ENCODE measurements around the gene KCNH4. TPM values are rescaled to one million over a fixed set of nuclear protein-coding genes. Genes with fewer than 3 reads are reported as not detected.

The KCNH4 gene
- polyA plus RNA-seq, 1 donor from 2014 or later = 0.56 TPM

DNA sequence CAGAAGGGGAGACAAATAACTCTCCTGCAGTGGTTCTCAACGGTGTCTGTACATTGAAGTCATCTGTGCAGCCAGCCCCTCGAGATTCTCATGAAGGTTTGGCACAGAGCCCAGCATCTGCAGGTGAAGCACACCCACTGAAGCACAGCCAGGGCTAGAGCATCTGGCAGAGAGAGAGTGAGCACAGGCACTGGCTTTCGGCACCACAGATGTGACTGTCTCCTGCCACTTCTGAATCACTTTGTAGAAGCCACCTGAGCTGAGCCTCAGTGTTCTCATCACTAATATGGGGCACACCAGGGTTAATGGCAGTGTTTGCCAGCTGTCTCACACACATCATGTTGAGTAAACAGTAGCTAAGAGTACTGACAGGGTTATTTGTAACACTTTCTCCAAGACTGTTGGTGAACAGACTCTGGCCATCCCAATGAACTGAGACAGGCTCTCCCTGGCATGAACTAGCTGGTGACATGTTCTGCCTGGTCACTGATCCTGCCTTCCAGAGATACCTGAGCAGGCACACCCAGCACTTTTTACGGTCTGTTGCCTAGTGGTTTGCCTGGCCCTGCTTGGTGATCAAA lies 47.4 kb downstream of the KCNH4 start:
- Histone ChIP-seq H4K20me1 (ENCODE audit: insufficient read depth) (no peaks in the 10 kb centered on the region), H3K4me2 (ENCODE audit: low read length) (no peak overlapping the region), H3K79me2 (replicated peaks; ENCODE audit: insufficient read depth, low read length) (no peaks in the 10 kb centered on the region)

DNA sequence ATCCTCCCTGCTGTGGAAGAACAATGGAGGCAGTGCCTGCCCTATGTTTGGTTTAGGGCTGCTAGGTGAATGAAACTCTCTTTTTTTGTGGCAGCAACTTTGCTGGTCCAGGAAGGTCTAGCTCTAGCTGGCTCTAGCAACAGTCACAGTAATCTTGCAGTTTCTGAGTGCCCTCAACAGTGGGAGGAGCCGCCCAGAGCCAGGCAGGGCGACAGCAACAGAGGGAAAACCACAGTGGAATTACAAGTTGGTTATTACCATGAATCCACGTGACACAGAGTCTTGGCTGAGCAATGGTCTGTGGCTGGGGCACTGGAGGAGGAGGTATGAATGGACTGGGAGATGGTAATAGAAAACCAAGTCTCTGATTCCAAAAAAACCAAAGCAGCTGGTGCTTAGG lies 48.0 kb downstream of the KCNH4 start:
- Histone ChIP-seq H3K36me3 (ENCODE audit: insufficient read depth, low read length) (no peaks in the 10 kb centered on the region), H3K9ac (ENCODE audit: low read length) (no peak overlapping the region), H3K27ac (ENCODE audit: low read length) (no peak overlapping the region), H3K27me3 (ENCODE audit: insufficient read depth, low read depth, low read length) (no peaks in the 10 kb centered on the region), H2AFZ (ENCODE audit: low read depth, low read length) (no peak overlapping the region), H3K4me2 (ENCODE audit: low read length) (no peak overlapping the region), H3K79me2 (replicated peaks; ENCODE audit: insufficient read depth, low read length) (no peaks in the 10 kb centered on the region), H4K20me1 (ENCODE audit: insufficient read depth) (no peaks in the 10 kb centered on the region), H3K9me3 (ENCODE audit: low read length) (no peaks in the 10 kb centered on the region), H3F3A (ENCODE audit: insufficient read depth, low read length, poor library complexity, severe bottlenecking) (no peaks in the 10 kb centered on the region), H3K9me2 (ENCODE audit: insufficient read depth, low read length) (no peaks in the 10 kb centered on the region), H3K4me3 (ENCODE audit: low read length) (no peak overlapping the region)
- TF ChIP-seq POLR2AphosphoS5 (IDR thresholded peaks at IDR 0.05) = no peak
- TF ChIP-seq TAF1 (IDR thresholded peaks at IDR 0.05; ENCODE audit: low read depth) = no peak
- TF ChIP-seq EZH2 (IDR thresholded peaks at IDR 0.05; ENCODE audit: borderline replicate concordance, insufficient read depth, low read length, poor library complexity, severe bottlenecking) = no peak
- TF ChIP-seq EP300 (conservative IDR thresholded peaks at IDR 0.05; ENCODE audit: poor library complexity, severe bottlenecking) = no peak
- no peak for TF ChIP-seq SMC3 (conservative IDR thresholded peaks at IDR 0.05; ENCODE audit: poor library complexity)
- TF ChIP-seq MXI1 (conservative IDR thresholded peaks at IDR 0.05; ENCODE audit: poor library complexity, severe bottlenecking) = no peak

More for the DNA sequence above, 47.4 kb downstream of the KCNH4 start:
- Histone ChIP-seq H3K9me3 (ENCODE audit: low read length) (no peaks in the 10 kb centered on the region), H3K27me3 (ENCODE audit: insufficient read depth, low read depth, low read length) (no peaks in the 10 kb centered on the region), H3K9ac (ENCODE audit: low read length) (no peak overlapping the region), H3K9me2 (ENCODE audit: insufficient read depth, low read length) (no peaks in the 10 kb centered on the region), H3F3A (ENCODE audit: insufficient read depth, low read length, poor library complexity, severe bottlenecking) (no peaks in the 10 kb centered on the region), H3K27ac (ENCODE audit: low read length) (no peak overlapping the region), H3K4me3 (ENCODE audit: low read length) (no peak overlapping the region), H3K36me3 (ENCODE audit: insufficient read depth, low read length) (no peaks in the 10 kb centered on the region), H2AFZ (ENCODE audit: low read depth, low read length) (no peak overlapping the region)
- TF ChIP-seq, protein P1, sequence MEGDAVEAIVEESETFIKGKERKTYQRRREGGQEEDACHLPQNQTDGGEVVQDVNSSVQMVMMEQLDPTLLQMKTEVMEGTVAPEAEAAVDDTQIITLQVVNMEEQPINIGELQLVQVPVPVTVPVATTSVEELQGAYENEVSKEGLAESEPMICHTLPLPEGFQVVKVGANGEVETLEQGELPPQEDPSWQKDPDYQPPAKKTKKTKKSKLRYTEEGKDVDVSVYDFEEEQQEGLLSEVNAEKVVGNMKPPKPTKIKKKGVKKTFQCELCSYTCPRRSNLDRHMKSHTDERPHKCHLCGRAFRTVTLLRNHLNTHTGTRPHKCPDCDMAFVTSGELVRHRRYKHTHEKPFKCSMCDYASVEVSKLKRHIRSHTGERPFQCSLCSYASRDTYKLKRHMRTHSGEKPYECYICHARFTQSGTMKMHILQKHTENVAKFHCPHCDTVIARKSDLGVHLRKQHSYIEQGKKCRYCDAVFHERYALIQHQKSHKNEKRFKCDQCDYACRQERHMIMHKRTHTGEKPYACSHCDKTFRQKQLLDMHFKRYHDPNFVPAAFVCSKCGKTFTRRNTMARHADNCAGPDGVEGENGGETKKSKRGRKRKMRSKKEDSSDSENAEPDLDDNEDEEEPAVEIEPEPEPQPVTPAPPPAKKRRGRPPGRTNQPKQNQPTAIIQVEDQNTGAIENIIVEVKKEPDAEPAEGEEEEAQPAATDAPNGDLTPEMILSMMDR (IDR thresholded peaks at IDR 0.05; ENCODE audit: poor library complexity, severe bottlenecking) = no peak
- TF ChIP-seq EZH2 (IDR thresholded peaks at IDR 0.05; ENCODE audit: borderline replicate concordance, insufficient read depth, low read length, poor library complexity, severe bottlenecking) (no peak), SMC3 (conservative IDR thresholded peaks at IDR 0.05; ENCODE audit: poor library complexity) (no peak), MXI1 (conservative IDR thresholded peaks at IDR 0.05; ENCODE audit: poor library complexity, severe bottlenecking) (no peak), REST (IDR thresholded peaks at IDR 0.05; ENCODE audit: borderline replicate concordance) (no peak), EP300 (conservative IDR thresholded peaks at IDR 0.05; ENCODE audit: poor library complexity, severe bottlenecking) (no peak), RAD21 (conservative IDR thresholded peaks at IDR 0.05) (no peak), TAF1 (IDR thresholded peaks at IDR 0.05; ENCODE audit: low read depth) (no peak), POLR2AphosphoS5 (IDR thresholded peaks at IDR 0.05) (no peak)

Data from neural cell (in vitro differentiated cells).